ENCODE measurements around the gene RHBDL2.

RHBDL2 gene

GRCh38 chr1:38891753-38892152 lies 49.9 kb downstream of the RHBDL2 start:
- TF ChIP-seq ZFX (IDR thresholded peaks at IDR 0.05; ENCODE audit: borderline replicate concordance) (no peak), CTCF (IDR thresholded peaks at IDR 0.05) (no peak)
- H3K27ac ChIP-seq, result no peak overlapping the region

- TF ChIP-seq CTCF (IDR thresholded peaks at IDR 0.05), result no peak
- TF ChIP-seq ZFX (IDR thresholded peaks at IDR 0.05; ENCODE audit: borderline replicate concordance), result no peak
- H3K27ac ChIP-seq, result no peak overlapping the region
These were observed 52.0 kb downstream of the RHBDL2 start for GRCh38 chr1:38889589-38889988.

- no peak overlapping the region for H3K27ac ChIP-seq
- no peak for TF ChIP-seq ZFX (IDR thresholded peaks at IDR 0.05; ENCODE audit: borderline replicate concordance)
- no peak for TF ChIP-seq CTCF (IDR thresholded peaks at IDR 0.05)
These were observed 53.0 kb downstream of the RHBDL2 start for GRCh38 chr1:38888423-38889333.

GRCh38 chr1:38885092-38885491 lies 56.5 kb downstream of the RHBDL2 start:
- TF ChIP-seq ZFX (IDR thresholded peaks at IDR 0.05; ENCODE audit: borderline replicate concordance), result no peak
- TF ChIP-seq CTCF (IDR thresholded peaks at IDR 0.05), result no peak
- no peak overlapping the region for H3K27ac ChIP-seq

- TF ChIP-seq CTCF (IDR thresholded peaks at IDR 0.05) (no peak), ZFX (IDR thresholded peaks at IDR 0.05; ENCODE audit: borderline replicate concordance) (no peak)
- H3K27ac ChIP-seq, result no peak within 1 kb of the TSS
These were observed 60.1 kb downstream of the RHBDL2 start, which contains the start of gene GJA9 for GRCh38 chr1:38881487-38881886. Gene GJA9 (minus strand): TSS chr1:38881587. CDS start chr1:38876098, 5,489 bp downstream.

GRCh38 chr1:38875811-38876210 lies 65.8 kb downstream of the RHBDL2 start:
- TF ChIP-seq CTCF (IDR thresholded peaks at IDR 0.05), result no peak
- TF ChIP-seq ZFX (IDR thresholded peaks at IDR 0.05; ENCODE audit: borderline replicate concordance), result no peak
- no peak overlapping the region for H3K27ac ChIP-seq

Measured in 22Rv1 (cell line).